GM21723 (cell line): ENCODE measurements around the gene FAM120B.
"Not testable (repeated sequence)": the region's sequence is repeated elsewhere in the genome, so short reads cannot be mapped to it uniquely, and the experiment has no call there.

Experiments
- ATAC-seq: cut with Tn5 transposase; IDR thresholded peaks from one replicate; pipeline ENCODE4 v1.9.1; 2021; ENCODE audit warnings: mild to moderate bottlenecking, moderate library complexity; ENCODE audit not compliant: unreplicated experiment

The FAM120B gene

GRCh38 chr6:170297576-170298330 is 8.8 kb upstream of the FAM120B start:
- ATAC-seq: no peak

GRCh38 chr6:170298688-170299087 is 7.9 kb upstream of the FAM120B start:
- ATAC-seq: no peak

GRCh38 chr6:170301184-170301583 is 5.4 kb upstream of the FAM120B start:
- ATAC-seq: no peak

GRCh38 chr6:170305805-170306323 is 694 bp upstream of the FAM120B start:
- ATAC-seq: no peak

GRCh38 chr6:170307080-170307545 is 555 bp downstream of the FAM120B start:
- ATAC-seq: no peak

- ATAC-seq: no peak
Observed at GRCh38 chr6:170308761-170309160, 2.2 kb downstream of the FAM120B start.

- ATAC-seq: no peak
Observed at GRCh38 chr6:170311696-170312095, 5.1 kb downstream of the FAM120B start.

GRCh38 chr6:170312876-170313275 is 6.3 kb downstream of the FAM120B start:
- no peak for ATAC-seq

GRCh38 chr6:170313716-170314295 is 7.2 kb downstream of the FAM120B start:
- ATAC-seq: no peak

- ATAC-seq: no peak
Observed at GRCh38 chr6:170314983-170315382, 8.4 kb downstream of the FAM120B start.

GRCh38 chr6:170316071-170316470 is 9.5 kb downstream of the FAM120B start:
- no peak for ATAC-seq

- ATAC-seq: no peak
Observed at GRCh38 chr6:170317076-170317475, 10.5 kb downstream of the FAM120B start.

- ATAC-seq: no peak
Observed at GRCh38 chr6:170317718-170318117, 11.2 kb downstream of the FAM120B start.

- no peak for ATAC-seq
Observed at GRCh38 chr6:170329321-170329720, 22.8 kb downstream of the FAM120B start.

- ATAC-seq: not testable (repeated sequence)
Observed at GRCh38 chr6:170335199-170335598, 28.6 kb downstream of the FAM120B start.

GRCh38 chr6:170344631-170345576 is 38.3 kb downstream of the FAM120B start:
- no peak for ATAC-seq

GRCh38 chr6:170345662-170346061 is 39.1 kb downstream of the FAM120B start:
- no peak for ATAC-seq

GRCh38 chr6:170346649-170347048 is 40.1 kb downstream of the FAM120B start:
- ATAC-seq: no peak

GRCh38 chr6:170347091-170347490 is 40.5 kb downstream of the FAM120B start:
- ATAC-seq: peak; percentile 57

- ATAC-seq: no peak
Observed at GRCh38 chr6:170347975-170348374, 41.4 kb downstream of the FAM120B start.

GRCh38 chr6:170351456-170351855 is 44.9 kb downstream of the FAM120B start:
- ATAC-seq: not testable (repeated sequence)
